HG03460 (cell line): ENCODE data around the gene CCDC12.

ENCODE experiments used
- ATAC-seq: cut with Tn5 transposase; IDR thresholded peaks from one replicate; pipeline ENCODE4 v1.9.1; 2021; ENCODE audit not compliant: unreplicated experiment

The CCDC12 gene

DNA sequence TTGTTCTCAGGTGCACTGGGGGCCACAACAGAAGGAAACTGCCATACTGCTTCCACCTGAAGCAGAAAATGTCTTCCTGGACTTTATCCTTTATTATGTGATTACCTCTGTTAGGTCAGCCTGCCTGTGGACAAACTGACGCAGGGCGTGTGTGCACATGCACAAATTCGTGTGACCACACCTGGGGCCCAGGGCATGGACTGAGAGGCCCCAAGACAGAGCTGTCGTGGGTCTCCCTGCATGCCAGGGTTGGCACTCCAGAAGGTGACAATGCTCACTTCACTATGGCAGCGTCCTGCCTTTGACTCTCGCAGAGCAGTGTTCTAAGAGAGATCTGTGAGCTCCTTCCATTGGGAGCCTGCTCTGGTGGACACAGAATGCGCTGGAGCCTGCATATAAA, 34.5 kb downstream of the CCDC12 start:
- ATAC-seq, result no peak

DNA sequence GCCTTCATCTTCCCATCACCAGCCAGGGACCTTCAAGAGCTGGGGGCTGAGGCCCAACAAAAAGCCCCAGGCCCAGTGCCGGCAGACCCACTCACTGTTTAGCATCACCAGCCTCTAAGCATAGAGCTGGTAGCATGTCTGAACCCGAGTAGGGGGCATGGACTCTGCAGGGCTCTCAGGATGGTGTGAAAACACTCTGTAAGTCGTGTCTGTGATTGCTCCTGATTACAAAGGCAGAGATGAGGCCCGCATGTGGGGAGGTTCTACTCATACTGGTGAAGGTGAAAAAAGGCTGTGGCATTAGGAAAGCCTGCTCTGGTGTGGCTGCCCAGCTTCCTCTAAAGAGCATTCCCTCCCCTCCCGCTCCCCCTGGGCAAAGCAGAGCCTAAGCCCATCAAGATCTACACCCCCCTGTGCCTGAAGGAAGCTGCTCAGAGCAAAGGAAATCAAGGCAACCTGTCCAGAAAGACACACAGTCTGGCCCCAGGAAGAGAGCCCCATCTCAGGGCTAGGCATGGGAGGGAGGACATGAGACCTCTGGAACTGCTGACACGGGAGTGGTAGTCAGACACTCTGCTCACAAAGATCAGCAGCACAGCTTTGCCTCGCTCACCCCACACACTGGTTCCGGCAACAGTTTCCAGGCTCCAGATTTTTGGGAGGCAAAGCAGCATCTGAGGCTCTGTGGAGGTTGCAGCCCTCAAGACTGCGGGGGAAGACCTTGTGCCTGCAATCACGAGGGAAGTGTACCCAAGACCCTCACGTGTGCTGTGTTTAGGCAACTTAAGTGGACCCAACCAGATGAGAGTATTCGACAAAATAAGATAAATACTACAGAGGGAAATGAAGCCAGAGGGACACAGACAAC, 36.7 kb downstream of the CCDC12 start:
- ATAC-seq, result no peak

DNA sequence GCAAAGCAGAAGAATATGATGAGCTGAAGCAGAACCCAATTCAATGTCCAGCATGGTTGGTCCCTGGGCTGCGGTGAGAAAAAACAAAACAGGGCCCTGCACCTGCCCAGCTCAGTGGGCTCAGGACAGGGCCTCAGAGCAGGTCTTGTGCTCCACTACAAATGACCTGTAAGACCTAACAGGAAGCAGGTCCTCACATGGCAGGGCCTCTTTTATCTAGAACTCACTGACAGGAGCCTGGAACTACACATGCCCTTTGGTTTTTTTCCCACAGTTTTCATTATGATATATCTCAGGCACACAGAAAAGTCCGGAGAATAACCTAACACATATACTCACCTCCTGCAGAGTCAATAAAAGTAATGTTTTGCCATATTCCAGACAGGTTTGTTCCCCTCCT, 38.4 kb downstream of the CCDC12 start:
- no peak for ATAC-seq

- no peak for ATAC-seq
Observed at GRCh38 chr3:46936733-46937250, 39.8 kb downstream of the CCDC12 start.

DNA sequence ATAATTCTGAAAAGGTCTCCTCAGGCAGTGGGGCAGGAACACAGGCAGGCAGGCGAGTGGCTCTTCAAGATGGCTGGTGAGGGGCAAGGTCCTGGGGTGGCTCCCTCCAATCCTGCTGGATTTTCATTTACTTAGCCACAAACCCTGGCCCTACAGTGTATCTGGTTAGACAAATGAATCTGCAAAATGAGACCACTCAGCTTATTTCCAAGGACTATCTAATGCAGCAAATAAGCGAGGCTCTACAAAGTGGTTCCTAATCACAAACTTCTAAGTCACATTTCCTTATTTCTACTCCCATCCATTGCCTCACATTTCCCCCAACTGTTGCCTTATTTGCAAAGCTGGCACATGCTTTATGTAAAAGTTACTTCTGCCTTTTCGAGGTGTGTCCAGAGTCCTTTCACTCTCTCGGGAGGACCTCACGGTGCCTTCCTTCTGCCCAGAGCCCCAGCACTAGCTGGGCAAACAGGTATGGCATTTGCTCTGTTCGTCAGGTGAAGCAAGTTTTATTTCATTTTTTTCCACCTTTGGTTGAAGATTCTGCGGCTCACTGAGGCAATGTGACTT, 40.5 kb downstream of the CCDC12 start:
- no peak for ATAC-seq

DNA sequence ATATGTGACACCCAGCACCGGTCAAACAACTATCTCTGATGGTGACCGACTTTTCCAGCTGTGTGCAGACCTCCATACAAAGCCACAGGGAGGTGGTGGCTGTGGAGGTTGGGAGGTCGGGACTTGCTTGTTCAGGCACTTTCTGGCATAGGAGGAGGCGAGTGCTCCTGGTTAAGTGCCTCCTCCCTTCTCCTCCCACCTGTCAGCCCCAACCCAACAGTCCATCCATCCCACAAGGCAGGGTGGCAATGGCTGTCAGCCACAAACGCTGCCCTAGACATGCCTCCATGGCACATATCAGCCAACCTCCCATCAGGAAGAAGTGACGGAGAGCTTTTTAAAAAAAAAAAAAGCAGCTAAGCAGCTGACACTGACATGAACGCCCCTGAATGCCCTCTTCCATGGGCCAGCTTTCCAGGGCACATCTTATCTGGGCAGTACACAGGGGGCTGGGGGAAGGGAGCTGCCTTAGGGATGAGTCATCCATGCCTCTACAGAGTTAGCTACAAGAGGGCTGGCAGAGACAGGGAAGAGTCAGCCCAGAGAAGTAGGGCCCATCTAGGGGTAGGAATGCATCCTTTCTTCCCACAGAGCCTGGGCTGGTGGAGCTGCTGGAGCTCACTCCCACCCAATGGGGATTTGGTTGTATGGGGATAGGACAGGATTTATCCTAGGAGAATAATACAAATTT, 41.2 kb downstream of the CCDC12 start:
- ATAC-seq, result no peak

DNA sequence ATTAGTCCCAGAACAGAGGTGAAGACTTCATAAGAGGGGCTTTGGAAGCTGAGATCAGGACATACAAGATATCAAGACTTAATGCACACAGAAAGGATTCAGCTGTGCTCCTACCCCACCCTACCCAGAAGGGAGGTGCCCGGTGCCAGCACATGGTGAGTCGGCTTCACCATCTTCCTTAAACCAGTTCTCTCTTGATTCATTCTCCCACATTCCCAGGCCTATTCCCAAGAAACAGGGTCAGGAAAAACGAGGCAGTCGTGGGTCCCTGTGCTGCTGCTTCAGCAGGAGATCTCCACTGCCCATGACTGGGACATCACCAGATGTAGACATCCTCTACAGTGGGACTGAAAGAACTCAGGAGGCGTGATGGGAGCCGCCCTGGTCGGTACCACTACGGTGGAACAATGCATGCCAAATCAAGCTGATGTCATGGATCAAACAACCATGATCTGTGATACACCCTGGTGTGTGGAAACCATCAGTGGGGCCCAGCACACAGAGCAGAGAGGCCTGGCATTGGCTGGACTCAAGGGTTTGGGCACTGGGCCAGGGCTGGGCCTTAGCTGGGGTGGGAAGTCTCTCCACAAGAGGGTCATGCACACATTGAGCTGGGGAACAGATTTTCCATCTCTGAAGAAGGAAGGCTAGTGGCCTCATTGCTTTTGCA, 41.9 kb downstream of the CCDC12 start:
- ATAC-seq, result no peak

DNA sequence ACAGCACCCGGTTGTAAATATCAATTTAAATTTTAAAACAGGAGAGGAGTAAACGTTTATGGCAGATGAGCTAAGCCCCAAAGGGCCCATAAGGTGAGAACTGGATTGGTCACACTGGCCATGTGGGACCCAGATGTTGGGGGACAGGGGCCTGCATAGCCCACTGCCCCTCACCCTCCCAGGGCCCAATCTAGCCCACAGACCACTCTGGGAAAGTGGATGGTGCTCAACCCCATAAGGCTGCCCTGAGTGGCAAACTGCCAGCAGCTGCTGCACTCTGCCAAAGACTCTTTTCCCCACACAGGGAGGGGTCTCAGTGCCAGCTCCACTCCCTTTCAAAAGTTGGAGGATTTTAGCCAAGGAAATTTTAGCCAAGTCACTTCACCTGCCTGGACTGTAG, 42.5 kb downstream of the CCDC12 start:
- ATAC-seq, result no peak

- ATAC-seq, result no peak
Observed at GRCh38 chr3:46933261-46933660, 43.3 kb downstream of the CCDC12 start.

DNA sequence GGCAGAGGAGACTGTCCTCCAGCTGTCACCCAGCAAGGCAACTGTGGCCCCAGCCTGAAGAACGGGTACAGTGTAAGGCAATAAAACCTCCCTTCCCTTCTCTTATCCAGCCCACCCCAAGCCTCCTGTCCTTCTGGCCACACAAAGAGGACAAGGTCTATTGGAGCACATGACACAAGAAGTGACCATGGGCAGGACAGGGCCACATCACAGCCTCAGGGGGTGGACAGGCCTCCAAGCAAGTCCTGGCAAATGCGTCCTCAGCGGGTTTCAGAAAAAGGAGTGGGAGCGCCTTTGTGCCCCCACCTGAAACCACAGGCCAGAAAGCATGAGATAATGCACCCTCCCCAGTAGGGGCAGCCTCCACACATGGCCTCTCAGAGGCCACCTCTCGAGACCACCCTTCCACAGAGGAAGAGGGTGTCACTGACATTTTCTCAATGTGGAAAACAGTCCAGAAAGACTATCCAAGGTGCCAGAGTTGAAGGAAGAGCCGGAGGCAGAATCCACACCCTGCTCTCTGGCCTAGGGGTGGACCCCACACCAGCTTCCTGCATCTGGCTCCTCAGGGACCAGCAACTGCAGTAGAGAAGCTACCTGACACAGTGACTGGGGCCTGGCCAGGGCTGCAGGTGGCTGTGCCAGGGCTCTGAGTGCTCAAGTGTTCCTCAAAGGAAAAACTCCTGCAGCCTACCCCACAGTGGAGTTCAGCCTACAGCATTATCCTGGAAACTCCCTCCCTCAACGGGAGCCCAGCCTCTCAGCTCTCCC, 43.9 kb downstream of the CCDC12 start:
- no peak for ATAC-seq

DNA sequence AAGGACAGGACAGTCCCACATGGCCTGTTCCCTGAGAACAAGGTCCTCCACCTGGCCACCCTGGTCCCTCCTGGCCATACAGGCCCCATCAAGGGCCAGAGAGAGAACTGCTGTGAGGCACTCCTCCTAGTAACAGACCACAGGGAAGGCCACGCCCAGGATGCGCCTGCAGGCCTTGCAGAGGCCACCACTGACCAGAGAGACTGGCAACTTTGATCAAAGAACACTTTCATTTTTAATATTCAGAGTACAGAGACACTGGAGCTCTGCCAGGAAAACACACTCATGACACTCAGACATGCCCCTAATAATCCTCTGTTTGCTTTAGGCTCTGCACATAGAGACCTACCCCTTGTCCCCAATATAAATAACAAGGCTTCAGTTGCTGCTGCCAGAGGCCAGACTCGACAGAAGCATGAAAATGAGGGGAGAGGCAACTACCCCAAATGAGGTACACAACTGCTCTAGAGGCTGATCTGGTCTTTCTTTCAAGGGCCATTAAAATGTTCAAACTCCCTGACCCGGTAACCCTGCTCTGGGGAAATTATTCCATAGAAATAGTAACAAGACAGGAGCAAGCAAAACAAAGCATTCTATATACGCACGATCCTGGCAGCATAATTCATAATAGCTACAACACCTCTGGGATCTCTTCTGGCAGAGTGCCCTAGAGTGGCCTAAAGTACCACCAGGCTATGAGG, 44.8 kb downstream of the CCDC12 start:
- ATAC-seq, result no peak

- no peak for ATAC-seq
Observed at GRCh38 chr3:46930945-46931403, 45.6 kb downstream of the CCDC12 start.

- ATAC-seq, result no peak
Observed at GRCh38 chr3:46930166-46930944, 46.2 kb downstream of the CCDC12 start.

GRCh38 chr3:46929324-46929723, 47.2 kb downstream of the CCDC12 start:
- ATAC-seq, result no peak

GRCh38 chr3:46928282-46928681, 48.3 kb downstream of the CCDC12 start:
- no peak for ATAC-seq

DNA sequence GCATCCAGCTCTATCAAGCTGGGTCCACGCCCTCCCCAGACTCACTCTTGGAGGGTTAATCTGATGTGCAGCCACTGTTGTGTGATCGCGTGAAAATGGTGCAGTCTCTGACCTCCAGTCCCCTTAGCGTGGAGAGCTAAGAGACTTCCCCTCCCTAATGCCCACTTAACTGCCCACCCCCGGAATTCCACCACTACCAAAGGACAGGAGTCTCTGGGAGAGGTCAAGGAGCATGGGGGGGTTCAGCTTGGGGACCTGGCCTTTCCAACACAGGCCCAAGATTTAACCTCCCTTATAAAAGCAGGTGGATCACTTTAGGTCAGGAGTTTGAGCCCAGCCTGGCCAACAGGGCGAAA, 48.8 kb downstream of the CCDC12 start:
- ATAC-seq, result no peak

DNA sequence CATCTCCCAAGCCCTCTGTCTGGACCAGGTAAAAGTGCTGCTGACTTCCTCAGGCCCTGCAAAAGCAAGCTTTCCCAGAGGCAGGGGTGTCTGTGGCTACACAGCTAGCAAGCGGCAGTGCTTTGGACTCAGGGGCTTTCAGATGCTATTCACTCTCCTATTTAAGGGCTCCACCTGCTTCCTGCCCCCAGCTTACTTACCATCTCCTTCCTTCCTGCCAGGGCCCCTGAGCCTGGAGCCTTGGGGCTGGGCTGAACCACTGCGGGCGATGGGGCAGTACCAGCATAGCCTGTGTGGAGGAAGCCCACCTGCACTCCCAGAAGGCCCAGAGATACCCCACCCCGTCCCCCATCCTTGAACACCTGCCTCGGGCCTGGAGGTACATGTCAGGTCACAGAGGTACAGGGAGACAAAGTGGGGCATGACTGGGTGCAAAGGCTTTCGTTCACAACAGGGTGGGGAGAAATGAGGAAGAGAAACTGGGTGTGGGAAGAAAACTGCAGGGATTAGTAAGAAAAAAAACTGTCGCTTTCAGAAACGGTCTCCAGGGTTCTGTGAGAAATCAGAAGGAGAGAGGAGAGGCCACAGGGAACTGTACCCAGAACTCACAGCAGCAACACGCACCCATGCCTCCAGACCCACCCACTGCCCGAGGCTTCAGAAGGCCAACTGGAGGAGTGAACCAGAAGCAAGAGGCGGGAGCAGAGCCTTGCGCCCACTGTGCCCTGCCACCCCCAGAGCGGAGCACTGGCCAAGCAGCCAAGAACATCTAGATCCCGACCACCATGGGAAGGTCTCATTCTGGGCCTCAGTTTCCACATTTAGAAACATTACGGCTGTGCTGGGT, 49.5 kb downstream of the CCDC12 start:
- peak; percentile 53 for ATAC-seq

DNA sequence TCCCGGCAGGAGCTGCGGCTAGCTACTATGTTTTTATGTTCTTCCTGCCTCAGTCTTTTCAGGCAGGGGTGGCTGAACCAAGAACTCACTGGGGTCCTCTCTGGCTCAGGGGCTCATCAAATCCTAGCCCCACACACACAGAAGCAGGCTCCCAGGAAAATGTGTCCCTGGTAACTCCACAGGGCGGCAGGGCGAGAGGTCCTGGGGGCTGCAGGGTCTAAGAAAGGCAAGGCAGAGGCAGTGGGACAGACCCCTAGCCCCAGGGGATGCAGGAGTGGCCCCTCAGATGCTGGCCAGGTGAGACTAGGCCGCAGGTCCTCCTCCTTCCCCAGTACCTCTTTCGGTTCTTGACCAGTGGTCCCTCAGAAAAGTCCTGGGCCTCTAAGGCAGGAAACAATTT, 50.1 kb downstream of the CCDC12 start:
- no peak for ATAC-seq
